ENCODE measurements around the gene RXFP4.

- no peak for TF ChIP-seq CTCF (IDR thresholded peaks at IDR 0.05)
- no peak for TF ChIP-seq POLR2A (IDR thresholded peaks at IDR 0.05)
These were observed 29.3 kb upstream of the RXFP4 start for GRCh38 chr1:155912056-155912536.
